Testis (tissue), 2 donors: ENCODE results near the gene XYLT1.

ENCODE experiments used
- CTCF ChIP-seq, 3 experiments: fragments of 450-650 bp in 2 of 3; fragments of 200-600 bp in 1 of 3; sonication (generic) in 1 of 3; IDR thresholded peaks; one replicate each; pipeline ENCODE4 v1.5.1; 2016 to 2019; ENCODE audit warnings: antibody characterized with exemption in 3 of 3, mild to moderate bottlenecking in 2 of 3, moderate library complexity in 1 of 3
- POLR2A ChIP-seq: fragments of 450-650 bp; IDR thresholded peaks from one replicate; pipeline ENCODE4 v1.6.1; 2017; ENCODE audit warnings: antibody characterized with exemption, mild to moderate bottlenecking, moderate library complexity

GRCh38 chr16:17320009-17320408 is 150.8 kb downstream of the XYLT1 start:
- TF ChIP-seq CTCF (IDR thresholded peaks at IDR 0.05) (no peak), POLR2A (no peak)
